Endothelial cell of umbilical vein (primary cell): ENCODE results near the gene TCN2. TPM values are rescaled to one million over a fixed set of nuclear protein-coding genes. Genes with fewer than 3 reads are reported as not detected.

ENCODE experiments used
- BruUV-seq: library from RNA; stranded (reverse); fragments of 400-500 nt; replicated peaks from 2 replicates; lab custom pipeline; 2021; lab: Mats Ljungman, UMichigan
- CTCF ChIA-PET: fragments of 300-600, 350-600 bp; sonication (Branson Sonifier 250); formaldehyde crosslinking; loops from one replicate; lab custom pipeline; 2021; ENCODE audit warnings: antibody characterized with exemption, inconsistent platforms; lab: Charles Lee
- POLR2A ChIA-PET: fragments of 300-600, 350-600 bp; sonication (Branson Sonifier 250); formaldehyde crosslinking; loops from one replicate; lab custom pipeline; 2021; ENCODE audit warnings: antibody characterized with exemption, inconsistent platforms; lab: Charles Lee
- DNase-seq: peaks from one replicate; pipeline ENCODE4 v3.0.0-alpha.2; 2011; ENCODE audit warnings: low read depth, low spot score
- FAIRE-seq: peaks from 2 replicates; lab custom pipeline; 2011; peaks lifted over from hg19 to GRCh38; lab: Jason Lieb, UNC
- H2AFZ ChIP-seq: 2 replicates; pipeline ENCODE4 v1.6.0; 2012; ENCODE audit warnings: low read depth, low read length, control low read depth, inconsistent platforms
- H3K27ac ChIP-seq: 2 replicates; pipeline ENCODE4 v1.5.1; 2011; ENCODE audit warnings: low read depth, mild to moderate bottlenecking, control low read depth, low read length, moderate library complexity; ENCODE audit not compliant: insufficient read depth
- H3K27me3 ChIP-seq, 2 experiments: 2 replicates each; pipeline versions ENCODE4 v1.6.0 to v1.6.1; 2011; ENCODE audit warnings: low read length in 2 of 2, mixed read lengths in 1 of 2; ENCODE audit not compliant: control insufficient read depth in 2 of 2, insufficient read depth in 2 of 2
- H3K36me3 ChIP-seq, 2 experiments: 2 replicates in 1 of 2; 3 replicates in 1 of 2; pipeline ENCODE4 v1.5.1; 2011; ENCODE audit warnings: low read length in 2 of 2, mild to moderate bottlenecking in 1 of 2, moderate library complexity in 1 of 2; ENCODE audit not compliant: control insufficient read depth in 2 of 2, insufficient read depth in 2 of 2; ENCODE audit errors: extremely low read depth in 1 of 2
- H3K4me1 ChIP-seq: 3 replicates; pipeline ENCODE4 v1.5.1; 2011; ENCODE audit warnings: mild to moderate bottlenecking, low read length; ENCODE audit not compliant: control insufficient read depth, insufficient read depth; ENCODE audit errors: extremely low read depth
- H3K4me2 ChIP-seq: 2 replicates; pipeline ENCODE4 v1.6.1; 2011; ENCODE audit warnings: low read length, control low read depth, mixed read lengths; ENCODE audit not compliant: insufficient read depth
- H3K4me3 ChIP-seq, 3 experiments: fragments of 200-600 bp in 1 of 3; sonication (generic), shearing (Covaris generic) in 1 of 3; replicated peaks in 1 of 3; 2 replicates each; pipeline ENCODE4 v1.5.1; 2011 to 2016; ENCODE audit warnings: control low read depth in 3 of 3, low read length in 3 of 3, mild to moderate bottlenecking in 2 of 3, inconsistent platforms in 1 of 3, low read depth in 1 of 3, moderate library complexity in 1 of 3; ENCODE audit not compliant: insufficient read depth in 1 of 3
- H3K79me2 ChIP-seq: 2 replicates; pipeline ENCODE4 v1.6.0; 2012; ENCODE audit warnings: low read length, inconsistent platforms; ENCODE audit not compliant: control insufficient read depth, insufficient read depth
- H3K9ac ChIP-seq: replicated peaks from 2 replicates; pipeline ENCODE3; 2011; ENCODE audit warnings: low read length, control low read depth; ENCODE audit not compliant: insufficient read depth; ENCODE audit errors: extremely low read depth
- H3K9me1 ChIP-seq: replicated peaks from 3 replicates; pipeline ENCODE4 v1.6.0; 2011; ENCODE audit warnings: mild to moderate bottlenecking, low read length; ENCODE audit not compliant: control insufficient read depth, insufficient read depth; ENCODE audit errors: extremely low read depth
- H3K9me3 ChIP-seq: replicated peaks from 2 replicates; pipeline ENCODE4 v1.5.1; 2012; ENCODE audit warnings: low read length, inconsistent platforms; ENCODE audit not compliant: control insufficient read depth, insufficient read depth
- H4K20me1 ChIP-seq: replicated peaks from 2 replicates; pipeline ENCODE3; 2011; ENCODE audit warnings: mild to moderate bottlenecking, low read length; ENCODE audit not compliant: control insufficient read depth, insufficient read depth; ENCODE audit errors: extremely low read depth
- EZH2 ChIP-seq: IDR thresholded peaks from 2 replicates; pipeline ENCODE4 v1.6.1; 2012; ENCODE audit warnings: borderline replicate concordance, low read depth, mild to moderate bottlenecking, moderate library complexity, low read length, inconsistent platforms; ENCODE audit not compliant: severe bottlenecking
- GATA2 ChIP-seq: IDR thresholded peaks from 2 replicates; pipeline ENCODE4 v1.7.0; 2011; ENCODE audit warnings: low read depth, mild to moderate bottlenecking, moderate library complexity, mixed read lengths, low read length; ENCODE audit not compliant: insufficient read length, insufficient read depth
- JUN ChIP-seq: IDR thresholded peaks from 2 replicates; pipeline ENCODE4 v1.6.1; 2011; ENCODE audit warnings: borderline replicate concordance, low read depth; ENCODE audit not compliant: insufficient read length, insufficient read depth
- MYC ChIP-seq: IDR thresholded peaks from one replicate; pipeline ENCODE4 v1.6.1; 2011; ENCODE audit warnings: mild to moderate bottlenecking, low read depth, low read length
- POLR2A ChIP-seq: IDR thresholded peaks from 2 replicates; pipeline ENCODE4 v1.6.1; 2012; ENCODE audit warnings: low read depth, mild to moderate bottlenecking, control low read depth, low read length
- POLR2AphosphoS5 ChIP-seq: IDR thresholded peaks from 2 replicates; pipeline ENCODE4 v1.6.1; 2012; ENCODE audit warnings: low read depth, mild to moderate bottlenecking, control low read depth, low read length, moderate library complexity; ENCODE audit not compliant: insufficient read depth
- dilution Hi-C: fragments of 300-500 bp; cut with MboI; formaldehyde crosslinking; loops from one replicate; pipeline ENCODE4 v1.15.0; 2019; ENCODE audit warnings: low sequenced_read_pairs; ENCODE audit not compliant: extremely low pct_ligation_motif_present
- intact Hi-C: fragments of 100-400 bp; cut with micrococcal nuclease; formaldehyde crosslinking; loops from one replicate; pipeline ENCODE4 v1.10.0; 2022
- polyA plus RNA-seq, 4 experiments: library from polyadenylated mRNA; depleted of rRNA in 3 of 4; stranded (reverse) in 3 of 4; unstranded in 1 of 4; fragments of >200 nt; gene quantifications; 2 replicates each; pipeline versions ENCODE4 v1.2.1 to v1.2.3, GENCODE V29; 2011 to 2012; ENCODE audit warnings: missing spikeins in 1 of 4
- total RNA-seq: library from RNA; stranded (reverse); gene quantifications from 2 replicates; pipeline ENCODE4 v1.2.3, GENCODE V29; 2021
- TF ChIP-seq, protein P1 (sequence below): IDR thresholded peaks from 2 replicates; pipeline ENCODE4 v1.6.1; 2011; ENCODE audit not compliant: insufficient read depth, insufficient read length
- TF ChIP-seq, protein P2 (sequence below), 2 donors: IDR thresholded peaks; 1 replicate in 1 of 2; 2 replicates in 1 of 2; pipeline ENCODE4 v1.5.1; 2011; ENCODE audit warnings: low read length in 2 of 2, mild to moderate bottlenecking in 2 of 2, moderate library complexity in 2 of 2, control low read depth in 1 of 2, inconsistent platforms in 1 of 2, low read depth in 1 of 2; ENCODE audit not compliant: insufficient read depth in 1 of 2; ENCODE audit errors: extremely low read depth in 1 of 2

Gene TCN2
- total and polyA plus RNA-seq, 2 donors (not counting 3 experiments of a cell fraction or from before 2014, with no cell fraction given), result 80.6 to 188 TPM

DNA sequence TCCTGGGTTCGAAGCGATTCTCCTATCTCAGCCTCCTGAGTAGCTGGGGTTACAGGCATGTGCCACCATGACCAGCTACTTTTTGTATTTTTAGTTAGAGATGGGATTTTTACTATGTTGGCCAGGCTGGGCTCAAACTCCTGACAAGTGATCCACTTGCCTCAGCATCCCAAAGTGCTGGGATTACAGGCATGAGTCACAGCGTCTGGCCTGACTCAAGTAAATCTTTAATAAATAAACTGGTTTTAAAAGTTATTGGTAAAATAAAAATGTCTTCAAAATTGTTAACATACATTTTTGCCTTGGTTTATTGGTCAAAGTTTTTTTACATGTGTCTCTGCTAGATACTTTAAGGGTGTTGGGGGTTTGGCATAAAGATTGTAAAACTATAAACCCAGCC lies 8.0 kb upstream of the TCN2 start:
- Histone ChIP-seq H3K9me3 (no peaks in the 10 kb centered on the region), H3K4me1 (no peaks in the 10 kb centered on the region), H3K79me2 (no peaks in the 10 kb centered on the region), H3K9ac (no peak overlapping the region), H3K4me2 (no peak overlapping the region), H3K9me1 (no peaks in the 10 kb centered on the region), H4K20me1 (no peaks in the 10 kb centered on the region), H2AFZ (no peak overlapping the region), H3K36me3 (peaks cover 0 to 2% of the 10 kb centered on the region in 2 experiments), H3K27me3 (no peaks in the 10 kb centered on the region), H3K4me3 (no peak overlapping the region), H3K27ac (no peak overlapping the region)
- dilution Hi-C loops (no loop called here), intact Hi-C loops (no loop called here)
- TF ChIP-seq POLR2AphosphoS5 (no peak), MYC (no peak), JUN (no peak), EZH2 (no peak), POLR2A (no peak), GATA2 (no peak)
- TF ChIP-seq, protein P1, sequence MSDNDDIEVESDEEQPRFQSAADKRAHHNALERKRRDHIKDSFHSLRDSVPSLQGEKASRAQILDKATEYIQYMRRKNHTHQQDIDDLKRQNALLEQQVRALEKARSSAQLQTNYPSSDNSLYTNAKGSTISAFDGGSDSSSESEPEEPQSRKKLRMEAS, result no peak
- TF ChIP-seq, protein P2, sequence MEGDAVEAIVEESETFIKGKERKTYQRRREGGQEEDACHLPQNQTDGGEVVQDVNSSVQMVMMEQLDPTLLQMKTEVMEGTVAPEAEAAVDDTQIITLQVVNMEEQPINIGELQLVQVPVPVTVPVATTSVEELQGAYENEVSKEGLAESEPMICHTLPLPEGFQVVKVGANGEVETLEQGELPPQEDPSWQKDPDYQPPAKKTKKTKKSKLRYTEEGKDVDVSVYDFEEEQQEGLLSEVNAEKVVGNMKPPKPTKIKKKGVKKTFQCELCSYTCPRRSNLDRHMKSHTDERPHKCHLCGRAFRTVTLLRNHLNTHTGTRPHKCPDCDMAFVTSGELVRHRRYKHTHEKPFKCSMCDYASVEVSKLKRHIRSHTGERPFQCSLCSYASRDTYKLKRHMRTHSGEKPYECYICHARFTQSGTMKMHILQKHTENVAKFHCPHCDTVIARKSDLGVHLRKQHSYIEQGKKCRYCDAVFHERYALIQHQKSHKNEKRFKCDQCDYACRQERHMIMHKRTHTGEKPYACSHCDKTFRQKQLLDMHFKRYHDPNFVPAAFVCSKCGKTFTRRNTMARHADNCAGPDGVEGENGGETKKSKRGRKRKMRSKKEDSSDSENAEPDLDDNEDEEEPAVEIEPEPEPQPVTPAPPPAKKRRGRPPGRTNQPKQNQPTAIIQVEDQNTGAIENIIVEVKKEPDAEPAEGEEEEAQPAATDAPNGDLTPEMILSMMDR (IDR thresholded peaks at IDR 0.05; ENCODE audit: extremely low read depth in 1 of 2, insufficient read depth in 1 of 2, low read depth in 1 of 2, low read length in 2 of 2), result no peak
- no peak for DNase-seq
- no peak for FAIRE-seq
- CTCF ChIA-PET, result no interaction called here
- no TSS peak for BruUV-seq
- POLR2A ChIA-PET, result no interaction called here
